T-helper 1 cell treated with Interleukin-12 subunit alpha and Interleukin-12 subunit beta and Interleukin-4 antibody, amounts not matched to agents 30 μg/mL and 1 μg/mL, for 36 hours (primary cell): Measurements from ENCODE around the gene RPL11.
A peak's percentile ranks its signal among the peaks of the same experiment; 100 is the strongest.
"Not testable (repeated sequence)": the region's sequence is repeated elsewhere in the genome, so short reads cannot be mapped to it uniquely, and the experiment has no call there.

Experiments used
- H3K27ac Mint-ChIP-seq: one replicate; pipeline ENCODE4 v1.8.0; 2021; ENCODE audit warnings: mild to moderate bottlenecking, mixed read lengths
- H3K27me3 Mint-ChIP-seq: one replicate; pipeline ENCODE4 v1.8.0; 2021; ENCODE audit warnings: low read depth, mixed read lengths
- H3K36me3 Mint-ChIP-seq: one replicate; pipeline ENCODE4 v1.8.0; 2021; ENCODE audit warnings: low read depth, mixed read lengths
- H3K4me1 Mint-ChIP-seq: one replicate; pipeline ENCODE4 v1.8.0; 2021; ENCODE audit warnings: low read depth, mixed read lengths
- H3K4me3 Mint-ChIP-seq: one replicate; pipeline ENCODE4 v1.8.0; 2021; ENCODE audit warnings: mild to moderate bottlenecking, moderate library complexity, mixed read lengths
- H3K9me3 Mint-ChIP-seq: one replicate; pipeline ENCODE4 v1.8.0; 2021; ENCODE audit warnings: mixed read lengths

Gene RPL11

DNA sequence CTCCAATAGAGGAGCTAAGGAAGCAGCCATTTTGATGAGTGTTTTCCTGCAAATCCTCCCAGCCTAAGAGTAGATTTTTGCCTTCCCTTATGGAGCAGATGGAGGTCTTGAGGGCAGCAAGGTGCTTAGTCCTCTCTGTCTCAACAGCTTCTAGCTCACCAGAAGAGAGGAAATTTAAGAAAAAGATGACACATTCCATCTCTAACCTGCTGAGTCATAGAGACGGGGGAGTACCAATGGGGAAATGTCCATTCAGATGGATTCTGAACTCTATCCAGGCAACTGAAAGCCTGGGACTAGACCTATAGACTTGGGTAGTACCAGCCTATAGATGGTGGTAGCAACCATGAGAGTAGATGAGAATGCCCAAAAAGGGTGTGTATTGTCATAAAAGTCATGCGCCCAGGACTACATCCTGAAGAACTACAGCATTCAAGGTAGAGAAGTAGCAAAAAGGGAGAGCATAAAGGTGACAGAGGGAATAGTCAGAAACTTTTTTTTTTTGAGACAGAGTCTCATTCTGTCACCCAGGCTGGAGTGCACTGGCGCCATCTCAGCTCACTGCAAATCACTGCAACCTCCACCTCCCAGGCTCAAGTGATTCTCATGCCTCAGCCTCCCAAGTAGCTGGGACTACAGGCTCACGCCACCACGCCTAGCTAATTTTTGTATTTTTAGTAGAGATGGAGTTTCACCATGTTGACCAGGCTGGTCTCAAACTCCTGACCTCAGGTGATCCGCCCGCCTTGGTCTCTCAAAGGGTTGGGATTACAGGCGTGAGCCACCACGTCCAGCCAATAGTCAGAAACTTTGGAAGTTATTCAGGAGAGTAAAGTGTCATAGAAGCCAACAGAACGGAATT, 41.0 kb downstream of the RPL11 start:
- Mint-ChIP-seq H3K4me1 (peaks cover 6% of the 10 kb centered on the region), H3K4me3 (no peak overlapping the region), H3K36me3 (peaks cover 6% of the 10 kb centered on the region), H3K27me3 (no peaks in the 10 kb centered on the region), H3K9me3 (no peaks in the 10 kb centered on the region), H3K27ac (no peak overlapping the region)

DNA sequence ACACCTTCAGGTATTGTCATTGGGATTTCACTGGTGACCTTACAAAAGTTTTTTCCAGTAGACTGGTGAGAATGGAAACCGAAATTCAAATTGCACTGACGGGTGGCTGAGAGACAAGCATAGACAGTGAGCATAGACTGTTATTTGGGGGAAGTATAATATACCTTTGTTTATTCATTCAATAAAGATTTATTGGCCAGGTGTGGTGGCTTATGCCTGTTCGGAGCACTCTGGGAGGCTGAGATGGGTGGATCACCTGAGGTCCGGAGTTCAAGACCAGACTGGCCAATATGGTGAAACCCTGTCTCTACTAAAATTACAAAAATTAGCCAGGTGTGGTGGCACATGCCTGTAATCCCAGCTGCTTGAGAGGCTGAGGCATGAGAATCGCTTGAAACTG, 41.7 kb downstream of the RPL11 start:
- not testable (repeated sequence) for H3K9me3 Mint-ChIP-seq, H3K4me3 Mint-ChIP-seq, H3K27me3 Mint-ChIP-seq, H3K27ac Mint-ChIP-seq, H3K36me3 Mint-ChIP-seq, H3K4me1 Mint-ChIP-seq

DNA sequence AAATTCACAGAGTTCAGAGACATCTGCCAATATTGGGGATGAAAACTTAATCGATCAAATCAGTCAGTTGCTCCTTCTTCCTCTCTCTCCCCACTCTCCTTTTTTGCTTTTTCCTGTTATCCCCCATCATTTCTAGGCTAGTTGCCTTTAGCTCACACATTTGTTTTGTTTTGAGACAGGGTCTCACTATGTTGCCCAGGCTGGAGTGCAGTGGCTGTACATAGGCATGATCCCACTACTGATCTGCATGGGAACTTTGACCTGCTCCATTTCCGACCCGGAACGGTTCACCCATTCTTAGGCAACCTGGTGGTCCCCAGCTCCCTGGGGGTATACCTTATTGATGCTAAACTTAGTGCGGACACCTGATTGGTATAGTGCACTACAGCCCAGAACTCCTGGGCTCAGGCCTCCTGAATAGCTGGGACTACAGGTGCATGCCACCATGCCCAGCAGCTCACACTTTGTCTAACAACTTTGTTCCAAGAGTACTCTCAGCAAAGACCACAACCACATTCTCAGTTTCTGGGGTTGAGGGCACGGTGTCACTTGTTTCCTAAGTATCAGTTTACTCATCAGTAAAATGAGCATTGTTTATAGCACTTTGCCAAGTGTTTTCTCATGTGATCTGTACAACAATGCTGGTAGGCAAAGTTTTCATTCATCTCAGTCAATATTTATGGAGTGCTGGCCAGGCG, 45.0 kb downstream of the RPL11 start:
- H3K4me1 Mint-ChIP-seq = peaks cover 6% of the 10 kb centered on the region
- H3K27ac Mint-ChIP-seq = no peak overlapping the region
- H3K4me3 Mint-ChIP-seq = no peak overlapping the region
- H3K36me3 Mint-ChIP-seq = peaks cover 4% of the 10 kb centered on the region
- H3K27me3 Mint-ChIP-seq = no peaks in the 10 kb centered on the region
- H3K9me3 Mint-ChIP-seq = no peaks in the 10 kb centered on the region

DNA sequence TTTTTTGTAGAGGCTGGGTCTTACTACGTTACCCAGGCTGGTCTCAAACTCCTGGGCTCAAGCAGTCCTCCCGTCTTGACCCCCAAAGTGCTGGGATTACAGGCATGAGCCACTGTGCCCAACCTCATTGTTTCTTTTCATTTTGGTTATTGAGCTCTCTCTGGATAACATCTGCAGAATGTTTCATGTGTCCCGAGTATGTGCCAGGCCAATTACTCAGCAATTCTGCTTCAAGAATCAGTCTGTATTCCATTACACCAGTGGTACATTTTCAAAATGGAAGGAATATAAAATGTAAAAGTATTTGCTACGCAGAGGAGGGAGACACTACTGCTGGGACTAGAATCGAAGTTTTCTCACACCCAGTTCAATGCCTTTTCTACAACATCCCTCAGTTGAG, 50.0 kb downstream of the RPL11 start:
- peak overlapping the region; percentile 86 for H3K4me3 Mint-ChIP-seq
- peak overlapping the region; percentile 85 for H3K27ac Mint-ChIP-seq
- peaks cover 27% of the 10 kb centered on the region for H3K4me1 Mint-ChIP-seq
- H3K9me3 Mint-ChIP-seq = no peaks in the 10 kb centered on the region
- H3K36me3 Mint-ChIP-seq = peaks cover 5% of the 10 kb centered on the region
- H3K27me3 Mint-ChIP-seq = no peaks in the 10 kb centered on the region

DNA sequence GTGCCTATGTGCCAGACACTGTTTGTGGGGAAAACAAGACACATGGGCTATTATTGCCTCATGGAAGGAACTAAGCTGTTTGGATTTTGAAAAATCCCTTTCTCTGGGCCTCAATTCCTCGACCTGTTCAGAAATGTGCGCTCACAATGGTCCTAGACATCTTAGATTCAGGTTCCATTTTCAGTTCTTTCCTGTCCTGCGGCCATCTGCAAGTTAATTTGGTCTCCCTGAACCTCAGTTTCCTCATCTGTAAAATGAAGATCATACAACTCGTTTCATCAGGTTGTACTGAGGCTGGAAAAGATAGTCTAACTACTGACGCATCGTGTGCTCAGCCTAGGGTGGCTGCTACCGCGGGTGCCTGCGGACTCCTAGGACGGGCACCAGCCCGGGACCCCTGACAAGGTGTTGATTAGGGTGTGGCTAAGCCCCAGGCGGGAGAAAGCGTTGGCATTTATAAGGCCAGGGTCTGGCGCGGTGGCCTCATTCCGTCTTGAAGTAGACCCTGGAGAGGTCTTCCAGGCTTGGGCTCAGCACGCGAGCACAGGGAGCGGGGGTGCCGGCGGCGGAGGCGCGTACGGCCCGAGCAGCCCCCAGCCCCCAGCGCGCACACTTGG, 51.2 kb downstream of the RPL11 start:
- Mint-ChIP-seq H3K4me1 (peaks cover 37% of the 10 kb centered on the region), H3K36me3 (peaks cover 9% of the 10 kb centered on the region), H3K4me3 (peak overlapping the region; percentile 86), H3K27me3 (no peaks in the 10 kb centered on the region), H3K9me3 (no peaks in the 10 kb centered on the region), H3K27ac (peak overlapping the region; percentile 85)

DNA sequence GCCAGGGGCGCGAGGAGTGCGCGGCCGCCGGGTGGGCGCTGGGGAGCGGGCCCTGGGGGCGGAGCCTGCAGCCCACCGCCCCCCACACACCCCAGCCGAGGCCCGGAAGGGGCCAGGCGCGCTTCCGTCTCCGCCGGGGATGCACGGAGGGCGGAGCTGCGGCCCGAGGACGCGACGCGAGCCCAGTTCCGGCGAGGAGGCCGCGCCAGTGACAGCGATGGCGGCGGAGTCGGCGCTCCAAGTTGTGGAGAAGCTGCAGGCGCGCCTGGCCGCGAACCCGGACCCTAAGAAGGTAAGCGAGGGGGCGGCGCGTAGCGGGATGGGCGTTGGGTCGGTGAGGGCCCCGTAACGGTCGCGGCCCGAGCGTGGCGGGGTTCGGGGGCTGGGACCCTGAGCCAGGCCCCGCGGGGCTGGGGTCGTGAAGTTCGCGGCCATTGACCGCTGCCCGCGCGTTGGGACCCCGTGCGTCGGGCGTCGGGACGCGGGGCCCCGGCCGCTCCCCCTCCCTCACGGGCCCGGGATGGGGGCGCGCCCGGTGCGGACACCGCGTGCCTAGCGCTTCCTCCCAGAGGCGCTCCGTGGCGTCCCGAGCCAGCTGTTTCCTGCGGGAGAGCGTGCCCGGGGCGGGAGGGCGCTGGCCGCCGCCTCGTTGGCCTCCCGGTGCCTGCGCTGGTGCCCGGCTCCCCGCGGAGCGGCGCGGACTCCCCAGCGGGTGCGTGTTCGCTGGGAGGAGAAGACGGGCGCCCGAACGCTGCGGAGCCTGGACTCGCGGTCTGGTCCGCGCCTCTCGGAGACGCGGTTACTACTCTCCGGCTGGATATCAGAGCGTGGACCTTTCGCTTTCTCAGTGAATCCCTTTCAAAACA, 51.9 kb downstream of the RPL11 start, which contains the start of gene ELOA:
ELOA (plus strand) TSS at position 185 of the 866 bp plus-strand sequence; CDS start at position 218, 33 bp downstream.
- H3K27me3 Mint-ChIP-seq = no peaks in the 10 kb centered on the region
- H3K9me3 Mint-ChIP-seq = no peaks in the 10 kb centered on the region
- peaks cover 44% of the 10 kb centered on the region for H3K4me1 Mint-ChIP-seq
- H3K4me3 Mint-ChIP-seq = peak within 1 kb of the TSS; percentile 92
- peak within 1 kb of the TSS; percentile 94 for H3K27ac Mint-ChIP-seq
- H3K36me3 Mint-ChIP-seq = peaks cover 9% of the 10 kb centered on the region

DNA sequence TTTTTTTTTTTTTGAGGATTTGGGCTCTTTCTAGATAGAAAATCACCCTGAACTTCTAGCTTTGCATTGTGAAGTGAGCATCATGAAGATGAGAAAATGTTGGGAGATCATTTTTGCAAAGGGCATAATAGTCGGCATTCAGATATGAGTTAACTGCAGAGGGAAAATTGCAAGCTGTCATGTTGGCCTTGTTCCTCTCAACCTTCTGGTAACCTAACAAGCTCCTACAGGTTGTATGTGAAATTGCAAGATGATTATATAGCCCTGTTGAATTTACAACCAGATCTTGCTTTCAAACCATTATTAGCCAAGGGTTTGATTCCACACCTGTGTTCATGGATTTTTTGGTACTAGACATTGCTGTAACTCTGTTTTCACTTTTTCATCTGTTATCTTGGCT, 53.9 kb downstream of the RPL11 start:
- Mint-ChIP-seq H3K4me3 (peak overlapping the region; percentile 23), H3K36me3 (peaks cover 11% of the 10 kb centered on the region), H3K27ac (peak overlapping the region; percentile 50), H3K9me3 (no peaks in the 10 kb centered on the region), H3K27me3 (no peaks in the 10 kb centered on the region), H3K4me1 (peaks cover 51% of the 10 kb centered on the region)
